GM21717 (cell line): ENCODE results near the gene BCOR.

Experiments
- ATAC-seq: cut with Tn5 transposase; IDR thresholded peaks from one replicate; pipeline ENCODE4 v1.9.1; 2021; ENCODE audit warnings: mild to moderate bottlenecking, moderate library complexity; ENCODE audit not compliant: unreplicated experiment

The BCOR gene

DNA sequence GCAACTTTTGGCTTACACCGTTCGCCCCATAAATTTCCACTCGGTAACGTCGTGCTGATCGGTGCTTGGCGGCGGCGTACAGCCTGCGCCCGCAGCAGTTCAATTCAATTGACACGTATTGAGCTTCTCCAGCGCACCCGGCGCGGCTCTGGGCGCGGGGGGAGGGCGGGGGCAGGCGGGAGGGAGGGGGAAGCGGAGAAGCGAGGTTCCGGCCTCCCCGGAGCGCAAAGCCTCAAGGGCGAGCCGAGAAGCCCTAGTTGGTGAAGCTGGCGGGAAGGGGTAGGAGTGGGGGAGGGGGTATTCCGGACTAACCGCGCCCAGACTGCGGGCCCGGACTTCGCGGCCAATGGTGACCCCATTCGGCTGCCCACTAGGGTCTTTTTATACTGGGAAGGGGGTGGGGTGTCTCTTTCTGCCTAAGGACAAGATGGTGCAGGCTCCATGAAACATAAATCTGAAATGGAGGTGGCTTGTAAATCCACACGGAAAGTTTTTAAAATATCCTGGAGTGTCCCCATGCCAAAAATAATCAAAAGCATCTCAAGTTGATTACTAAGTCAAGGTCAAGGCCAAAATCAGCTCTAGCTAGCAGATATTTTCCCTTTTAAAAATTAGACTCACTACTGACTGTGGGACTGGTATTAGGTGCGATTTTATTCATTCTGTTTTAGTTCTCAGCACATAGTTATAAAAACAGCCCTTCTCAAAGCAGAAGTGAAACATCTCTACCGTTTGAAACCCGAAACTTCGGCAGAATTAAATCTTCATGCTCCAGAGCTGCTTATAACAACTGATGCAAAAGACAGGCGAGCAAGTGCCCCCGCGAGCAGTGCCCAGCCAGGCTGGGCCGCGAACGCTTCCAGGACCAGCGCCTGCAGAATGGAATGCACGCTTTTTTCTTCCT lies 1.5 kb upstream of the BCOR start:
- no peak for ATAC-seq

DNA sequence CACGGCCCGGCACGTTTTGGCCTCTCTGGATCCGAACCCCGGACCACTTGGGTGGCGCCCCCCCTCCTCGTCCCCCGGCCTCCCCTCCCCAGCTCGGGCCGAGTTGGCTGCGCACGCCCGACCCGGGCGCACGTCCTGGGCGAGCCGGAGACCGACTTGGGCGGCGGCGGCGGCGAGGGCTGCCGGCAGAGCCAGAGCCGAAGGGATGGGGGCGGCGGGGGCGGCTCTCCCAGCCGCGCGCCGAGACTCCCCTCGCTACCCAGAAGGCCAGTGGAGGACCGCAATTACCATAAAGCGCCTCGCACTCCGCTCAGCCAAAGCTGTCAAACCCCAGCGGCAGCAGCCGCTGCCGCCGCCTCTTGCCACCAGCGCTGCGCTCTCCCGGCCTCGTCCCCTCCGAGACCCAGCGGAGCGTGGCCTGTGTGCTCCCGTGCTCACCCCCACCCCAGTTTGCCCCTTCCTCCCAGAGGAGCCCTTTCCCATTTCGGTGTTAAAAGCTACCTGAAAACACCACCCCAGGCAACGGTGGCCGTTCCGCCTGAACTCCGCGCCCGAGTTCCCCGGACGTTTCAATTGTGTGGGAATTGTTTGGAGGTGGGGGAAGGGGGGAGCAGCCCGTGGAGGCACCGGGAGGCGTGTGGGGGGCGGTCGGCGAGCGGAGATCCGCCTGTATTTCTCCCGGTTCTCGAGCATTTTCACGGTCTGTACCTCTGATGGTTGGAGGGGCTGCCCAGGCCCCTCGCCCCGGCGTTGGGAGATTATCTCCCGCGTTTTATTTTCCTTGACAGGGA lies 701 bp upstream of the BCOR start:
- ATAC-seq = no peak

DNA sequence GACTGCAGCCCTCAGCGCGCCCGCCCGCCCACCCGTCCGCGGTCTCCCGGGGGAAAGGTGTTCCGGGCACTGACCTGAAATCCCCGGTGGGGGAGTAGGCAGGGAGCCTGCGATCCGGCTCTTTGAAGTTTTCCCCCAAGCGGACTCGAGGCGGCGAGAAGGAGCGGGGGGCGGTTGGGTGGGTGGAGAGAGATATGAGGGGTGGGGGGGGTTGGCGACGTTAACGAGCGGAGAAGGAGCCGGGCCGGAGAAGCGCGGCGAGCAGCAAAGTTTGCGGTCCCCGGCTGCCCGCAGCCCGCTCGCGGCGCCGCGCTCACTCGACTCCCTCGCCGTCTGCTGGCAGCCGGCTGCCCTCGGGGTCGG lies 636 bp downstream of the BCOR start:
- no peak for ATAC-seq

DNA sequence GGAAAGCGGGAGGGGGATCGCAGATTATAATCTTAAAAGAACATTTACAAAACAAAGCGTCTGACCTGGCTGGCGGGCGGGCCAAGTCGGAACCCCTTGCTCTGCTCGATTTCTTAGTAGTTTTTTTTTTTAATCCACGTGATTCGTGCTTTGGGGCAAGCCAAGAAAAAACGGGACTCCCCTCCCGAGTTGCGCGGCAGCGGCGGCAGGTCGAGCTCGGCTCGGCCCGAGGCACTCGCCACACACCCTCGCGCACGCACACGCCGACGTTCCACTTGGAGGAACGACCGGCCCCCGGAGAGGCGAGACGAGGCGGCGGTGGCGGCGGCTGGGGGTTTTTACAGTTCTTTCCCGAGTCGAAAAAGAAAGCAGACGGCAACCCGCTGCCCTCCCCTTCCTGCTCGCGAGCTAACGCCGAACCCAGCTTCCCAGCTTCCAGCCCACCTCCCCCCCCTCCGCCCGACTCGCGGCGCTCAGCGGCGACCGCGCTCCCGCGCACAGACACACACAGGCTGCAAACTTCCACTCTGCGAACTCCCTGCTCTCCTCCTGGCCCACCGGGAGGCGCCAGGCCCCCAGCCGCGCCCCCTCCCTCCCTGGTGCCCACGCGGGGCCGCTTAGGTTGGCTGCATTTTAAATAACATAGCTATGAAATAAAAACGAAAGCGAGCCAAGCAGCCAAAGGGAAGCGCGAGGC lies 1.2 kb downstream of the BCOR start:
- no peak for ATAC-seq

DNA sequence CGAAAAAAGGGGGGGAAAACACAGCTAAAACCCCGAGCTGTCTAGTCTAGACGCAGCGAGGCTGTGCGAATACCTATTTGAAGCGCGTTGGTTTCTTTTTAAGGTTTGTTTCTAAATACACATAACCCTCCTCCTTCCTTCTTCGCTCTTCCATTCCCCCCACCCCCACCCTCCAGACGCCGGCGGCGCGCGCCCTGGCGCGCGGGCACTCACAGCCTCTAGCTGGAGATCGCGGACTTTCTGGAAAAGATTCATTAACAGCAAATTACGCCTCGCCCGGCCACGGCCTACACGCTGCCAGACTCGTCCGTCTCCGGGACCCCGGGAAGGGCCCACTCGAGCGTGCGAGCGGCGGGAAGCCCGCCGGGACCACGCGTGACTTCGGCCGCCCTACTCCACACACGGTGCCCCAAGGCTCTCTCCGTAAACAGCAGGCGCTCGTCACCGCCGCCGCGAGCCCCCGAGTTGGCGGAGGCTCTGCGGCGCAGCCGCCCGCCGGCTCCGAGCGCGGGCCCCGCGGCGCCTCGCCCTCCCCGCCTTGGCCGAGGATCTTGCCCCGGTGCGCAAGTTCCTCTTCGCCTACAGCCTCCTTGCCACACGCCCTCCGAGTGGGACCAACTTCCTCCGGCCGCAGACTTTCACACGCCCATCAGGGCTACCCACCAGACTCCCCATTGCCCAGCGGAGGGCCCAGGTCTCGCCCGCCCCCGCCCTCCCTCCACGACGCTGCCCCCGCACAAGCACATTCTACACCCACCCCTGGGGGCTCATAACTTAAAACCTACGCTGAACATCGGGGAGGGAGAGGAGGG lies 2.0 kb downstream of the BCOR start:
- no peak for ATAC-seq

DNA sequence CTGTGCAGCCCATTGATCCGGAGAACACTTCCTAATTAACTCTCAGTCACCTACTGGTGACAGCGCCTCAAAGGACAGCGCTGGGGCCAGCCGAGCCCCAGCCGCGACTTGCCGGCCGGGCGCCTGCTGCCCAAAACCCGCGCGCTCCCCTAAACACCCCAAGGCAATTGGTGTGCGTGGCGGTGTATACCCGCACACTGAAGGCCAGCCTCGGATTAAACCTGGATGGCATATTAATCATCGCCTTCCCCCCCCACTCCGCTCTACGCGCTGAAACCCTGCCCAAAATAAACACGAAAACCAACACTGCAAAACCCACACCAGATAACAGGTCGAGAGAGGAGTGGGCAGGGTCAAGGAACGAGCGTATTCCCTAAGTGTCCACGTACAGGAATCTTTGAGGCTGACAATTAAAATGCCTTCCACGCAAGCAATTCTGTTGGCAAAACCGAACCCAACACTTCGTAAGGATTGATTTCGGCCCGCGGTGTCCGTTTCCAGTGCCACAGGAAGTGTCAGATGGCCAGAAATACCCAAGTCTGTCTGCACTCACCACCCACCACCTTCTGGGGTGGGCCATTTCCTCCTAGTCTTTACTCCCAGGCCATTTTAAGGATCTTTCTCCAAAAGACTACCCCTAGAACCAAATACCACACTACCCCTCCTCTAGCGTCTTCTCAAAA lies 2.7 kb downstream of the BCOR start:
- no peak for ATAC-seq

DNA sequence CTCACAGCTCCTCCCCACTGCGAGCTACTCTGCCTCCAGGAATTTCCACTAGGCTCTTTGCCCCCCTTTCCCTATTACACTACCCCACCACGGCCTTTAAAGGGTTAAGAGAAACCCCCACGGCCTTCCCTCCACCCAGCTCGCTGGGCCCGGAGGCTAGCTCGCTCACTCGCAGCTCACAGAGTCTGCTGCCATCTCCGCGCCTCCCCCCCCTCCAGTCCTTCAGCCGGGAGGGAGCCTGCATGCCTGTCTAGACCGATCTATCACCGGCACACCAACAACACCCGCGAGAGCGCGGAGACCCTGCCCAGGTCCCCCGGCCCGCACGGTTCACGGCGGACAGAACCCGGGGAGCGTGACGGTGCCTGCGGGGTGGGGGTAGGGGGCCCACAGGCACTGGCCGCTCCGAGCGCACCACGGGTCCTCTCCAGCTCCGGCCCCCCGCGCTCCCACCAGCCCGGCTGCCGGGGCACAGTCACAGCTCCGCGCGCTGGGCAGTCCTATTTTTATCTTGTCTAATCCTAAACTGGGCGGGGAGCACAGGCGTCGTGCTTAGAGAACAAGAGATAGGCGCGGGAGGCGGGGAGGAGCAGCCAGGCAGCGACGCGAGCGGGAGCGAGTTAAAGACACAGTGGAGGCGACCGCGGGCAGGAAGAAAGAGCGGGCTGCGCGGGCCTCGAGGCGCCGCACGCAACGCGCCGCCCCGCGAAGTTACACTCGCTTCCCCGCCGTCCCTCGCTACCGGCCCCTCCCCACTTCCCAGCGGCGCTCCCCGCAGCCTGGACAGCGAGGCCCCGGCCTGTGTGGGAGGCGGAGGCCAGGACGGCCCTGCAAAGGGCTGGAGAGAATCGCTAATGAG lies 3.5 kb downstream of the BCOR start:
- no peak for ATAC-seq

DNA sequence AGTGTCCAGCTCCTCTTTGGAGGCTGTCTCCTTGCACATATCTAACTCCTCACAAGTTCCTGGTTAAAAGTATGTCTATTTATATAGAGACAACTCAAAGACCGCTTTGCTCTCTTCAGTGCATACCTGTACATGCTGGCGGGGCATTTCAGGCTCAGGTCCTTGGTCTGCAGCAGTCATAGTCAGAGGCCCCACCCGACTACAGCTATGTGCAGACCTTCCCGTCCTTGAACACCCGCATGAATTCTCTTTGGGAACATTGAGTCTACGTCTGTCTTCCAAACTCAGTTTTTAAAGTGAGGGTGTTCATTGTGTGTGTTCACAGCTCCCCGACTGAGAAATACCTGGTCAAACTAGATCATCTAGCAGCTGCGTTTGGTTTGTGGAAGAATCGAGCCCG lies 4.2 kb downstream of the BCOR start:
- ATAC-seq = no peak

DNA sequence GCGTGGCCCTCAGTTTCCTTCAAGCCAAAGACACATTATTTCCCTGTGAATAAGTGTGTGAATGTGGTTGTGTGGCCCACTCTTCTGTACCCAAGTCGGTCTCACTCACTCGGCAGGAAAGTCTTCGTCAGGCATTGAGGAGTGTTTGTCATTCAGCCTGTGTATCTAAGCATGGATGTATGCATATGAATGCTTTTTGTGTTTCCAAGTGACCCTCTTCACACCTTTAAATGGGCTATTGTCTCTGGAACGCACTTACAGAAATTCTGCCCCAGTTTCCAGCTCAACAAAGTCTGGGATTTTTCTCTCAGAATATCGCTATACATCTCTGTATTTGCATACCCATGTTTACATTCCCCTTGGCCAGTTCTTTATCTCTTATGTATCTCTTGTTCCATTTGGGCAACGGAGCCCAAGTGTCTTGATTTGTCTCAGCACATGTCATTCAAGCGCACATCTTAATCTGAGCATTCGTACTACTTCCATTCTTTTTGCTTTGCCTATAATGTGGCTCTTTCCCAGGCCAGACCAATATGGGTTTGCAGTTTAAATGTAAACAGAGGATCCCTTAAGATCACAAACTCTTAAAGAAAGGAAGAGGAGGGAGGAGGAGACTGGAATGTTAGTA lies 4.8 kb downstream of the BCOR start:
- ATAC-seq = no peak

DNA sequence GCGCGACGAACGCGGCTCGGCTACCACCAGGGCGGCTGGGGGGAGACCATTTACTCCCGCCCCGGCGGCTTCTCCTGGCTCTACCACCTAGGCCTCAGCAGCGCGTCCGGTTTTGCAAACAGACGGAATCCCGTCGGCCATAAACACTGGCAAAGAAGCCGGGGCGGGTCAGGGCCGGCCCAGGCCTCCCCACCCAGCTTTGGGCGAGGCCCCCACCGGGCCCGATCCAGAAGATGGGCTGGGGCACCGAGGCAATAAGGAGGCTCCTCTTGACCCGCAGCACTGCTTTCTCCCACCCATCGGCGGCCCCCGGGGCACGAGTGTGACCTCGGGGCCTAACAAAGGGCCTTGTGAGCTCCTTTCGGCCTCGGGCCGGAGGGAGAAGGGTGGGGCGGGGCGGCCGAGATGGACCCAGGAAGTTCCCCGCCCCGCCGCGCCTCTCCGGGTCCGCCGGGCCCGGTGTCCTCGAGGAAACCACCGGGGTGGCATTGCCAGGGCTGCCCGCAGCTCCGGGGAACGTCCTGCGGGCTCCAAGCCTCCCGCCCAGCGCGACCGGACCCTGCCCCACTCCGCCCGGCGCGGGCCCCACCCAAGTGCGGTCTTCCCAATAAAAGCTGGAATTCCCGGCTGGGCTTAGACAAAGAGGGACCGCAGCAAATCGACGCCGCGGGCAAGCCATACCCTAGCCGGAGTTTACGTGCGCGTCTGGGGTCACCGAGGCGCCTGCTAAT lies 5.9 kb downstream of the BCOR start:
- no peak for ATAC-seq

DNA sequence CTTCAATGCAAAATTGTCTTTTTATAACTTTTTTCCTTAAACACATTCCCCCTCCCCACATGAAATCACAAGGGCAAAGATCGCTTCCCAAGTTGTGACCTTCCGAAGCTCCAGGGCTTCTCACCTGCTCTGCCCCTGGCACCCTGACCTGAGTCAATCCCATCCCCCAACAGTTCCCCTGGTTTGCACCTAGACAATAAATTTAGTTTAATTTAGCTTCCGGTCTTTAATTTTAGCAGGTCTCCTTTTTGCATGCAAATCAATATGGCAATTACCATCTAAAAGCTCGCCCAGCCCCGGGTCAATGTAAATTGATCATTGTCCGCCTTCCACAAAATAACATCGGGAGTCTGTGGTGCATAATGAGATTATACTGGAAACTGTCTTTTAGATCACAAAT lies 6.8 kb downstream of the BCOR start:
- no peak for ATAC-seq

DNA sequence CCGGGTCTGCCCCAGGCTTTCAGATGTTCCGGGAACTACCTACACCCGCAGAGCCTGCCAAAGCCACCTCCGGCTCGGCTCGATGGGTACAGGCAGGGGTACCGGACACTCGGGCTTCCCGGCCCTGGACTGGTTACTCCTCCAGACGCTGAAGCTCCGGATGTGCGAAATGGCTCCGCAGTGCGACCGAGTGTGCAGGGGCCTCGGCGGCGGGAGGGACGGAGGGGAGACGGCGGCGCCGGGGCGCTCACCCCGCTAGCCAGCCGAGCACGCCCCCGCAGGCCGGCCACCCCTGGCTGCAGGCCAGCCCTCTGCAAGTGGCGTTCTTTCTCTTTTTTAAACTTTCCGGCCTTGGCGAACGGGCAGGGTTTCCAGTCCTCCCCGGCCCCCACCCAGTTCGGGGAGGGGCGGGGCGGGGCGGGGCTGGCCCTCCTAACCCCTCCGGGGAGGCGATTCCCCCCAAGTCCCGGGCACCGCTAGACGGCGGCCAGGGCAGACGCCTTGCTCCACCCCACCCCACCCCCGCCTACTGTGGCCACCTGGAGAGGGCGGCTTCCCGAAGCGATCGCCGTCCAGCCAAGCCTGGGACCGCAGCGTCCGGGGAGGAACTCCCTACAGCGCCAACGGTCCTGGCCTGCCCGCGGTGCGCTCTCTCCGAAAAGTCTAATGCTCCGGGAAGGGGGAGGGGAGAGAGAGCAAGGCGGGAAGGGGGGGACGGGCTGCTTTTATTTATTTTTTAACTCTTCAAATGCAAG lies 7.5 kb downstream of the BCOR start:
- ATAC-seq = no peak

DNA sequence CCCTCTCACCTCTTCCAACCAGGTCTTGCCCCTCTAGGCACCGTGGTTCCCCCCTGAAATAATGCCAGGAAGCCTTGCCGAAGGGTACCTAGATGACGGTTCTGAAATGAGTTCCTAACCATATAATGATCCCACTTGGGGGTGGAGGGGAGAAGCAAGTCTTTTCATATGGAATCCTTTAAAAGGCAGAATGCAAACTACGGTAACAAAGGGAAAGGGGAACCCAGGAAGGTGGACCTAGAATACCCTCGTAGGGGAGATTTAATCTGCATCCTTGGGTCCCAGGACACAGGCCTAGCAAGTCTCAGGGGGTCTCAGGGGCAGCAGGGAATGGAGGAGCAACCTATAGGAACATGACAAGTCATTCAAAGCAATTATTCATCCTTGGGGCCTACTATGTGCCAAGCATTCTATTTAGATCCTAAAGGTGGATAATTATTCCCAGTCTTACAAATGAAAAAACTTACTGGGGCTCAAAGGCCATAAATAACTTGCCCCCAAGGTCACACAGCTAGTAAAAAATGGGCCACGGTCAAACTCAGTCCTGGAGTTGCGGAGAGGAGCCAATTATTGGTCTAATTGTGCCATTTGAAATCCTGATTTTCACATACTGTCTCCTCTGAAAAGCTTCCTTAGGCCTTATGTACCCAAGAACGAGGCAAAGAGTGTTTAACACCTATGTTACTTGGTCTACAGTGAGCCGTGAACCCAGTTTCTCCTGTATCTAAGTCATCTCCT lies 8.8 kb downstream of the BCOR start:
- no peak for ATAC-seq

DNA sequence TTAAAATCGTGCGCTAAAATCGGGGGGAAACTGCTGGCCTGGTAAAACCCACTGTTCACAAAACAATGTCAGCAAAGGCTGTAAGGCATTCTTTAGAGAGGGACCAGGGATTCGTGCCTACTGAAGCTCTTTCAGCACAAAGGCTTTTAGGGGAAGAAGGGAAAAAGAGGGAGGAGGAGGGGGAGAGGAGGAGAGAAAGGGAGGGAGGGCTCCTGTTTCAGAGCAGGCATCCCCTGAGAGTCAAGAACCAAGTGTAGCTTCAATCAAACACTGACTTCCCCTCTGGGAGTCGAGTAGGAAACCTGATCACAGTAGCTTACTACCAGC lies 9.5 kb downstream of the BCOR start:
- ATAC-seq = no peak

DNA sequence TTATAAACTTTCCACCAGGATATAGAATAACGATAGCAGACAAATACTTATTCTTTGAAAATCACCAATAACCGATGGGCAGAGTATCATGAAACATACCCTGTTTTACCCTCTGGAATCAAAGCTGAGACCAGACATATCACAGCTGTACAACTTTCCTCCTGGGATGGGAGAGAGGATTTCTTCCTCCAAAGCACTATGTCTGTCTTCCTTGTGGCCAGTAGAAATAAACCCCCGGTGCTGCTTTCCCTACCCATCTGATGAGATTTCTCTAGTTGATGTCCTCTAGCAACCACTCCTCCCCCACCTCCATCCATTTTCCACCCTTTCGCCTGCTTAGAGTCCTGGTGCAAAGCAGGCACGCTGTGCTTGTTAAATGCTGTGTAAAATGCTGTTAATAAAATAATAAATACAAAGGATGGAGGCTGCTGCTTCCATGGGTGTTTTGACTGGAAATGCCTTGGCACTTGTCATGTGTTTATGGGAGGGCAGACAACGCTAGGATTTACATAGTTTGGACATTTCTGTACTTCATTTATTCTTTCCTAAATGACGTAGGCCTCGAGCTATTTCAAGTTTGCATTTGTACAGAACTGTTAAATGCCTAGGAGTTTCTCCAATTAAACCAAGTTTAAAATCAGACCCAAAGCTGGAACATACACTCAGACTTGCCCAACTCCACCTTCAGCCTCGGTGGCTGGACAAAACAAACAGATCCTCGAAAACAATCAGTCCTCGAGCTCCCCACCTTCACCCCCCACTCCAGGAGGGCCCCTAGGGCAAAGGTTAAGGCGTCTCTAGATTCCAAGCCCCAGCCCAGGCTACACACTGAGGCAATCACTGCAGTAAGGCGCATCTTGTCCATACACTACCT lies 10.1 kb downstream of the BCOR start:
- ATAC-seq = no peak
